ENCODE measurements around the gene MAML3. TPM values are rescaled to one million over a fixed set of nuclear protein-coding genes. Genes with fewer than 3 reads are reported as not detected.

The MAML3 gene
- total RNA-seq, 6 donors from 2014 or later: 9.6 to 31.4 (median 14.5) TPM

DNA sequence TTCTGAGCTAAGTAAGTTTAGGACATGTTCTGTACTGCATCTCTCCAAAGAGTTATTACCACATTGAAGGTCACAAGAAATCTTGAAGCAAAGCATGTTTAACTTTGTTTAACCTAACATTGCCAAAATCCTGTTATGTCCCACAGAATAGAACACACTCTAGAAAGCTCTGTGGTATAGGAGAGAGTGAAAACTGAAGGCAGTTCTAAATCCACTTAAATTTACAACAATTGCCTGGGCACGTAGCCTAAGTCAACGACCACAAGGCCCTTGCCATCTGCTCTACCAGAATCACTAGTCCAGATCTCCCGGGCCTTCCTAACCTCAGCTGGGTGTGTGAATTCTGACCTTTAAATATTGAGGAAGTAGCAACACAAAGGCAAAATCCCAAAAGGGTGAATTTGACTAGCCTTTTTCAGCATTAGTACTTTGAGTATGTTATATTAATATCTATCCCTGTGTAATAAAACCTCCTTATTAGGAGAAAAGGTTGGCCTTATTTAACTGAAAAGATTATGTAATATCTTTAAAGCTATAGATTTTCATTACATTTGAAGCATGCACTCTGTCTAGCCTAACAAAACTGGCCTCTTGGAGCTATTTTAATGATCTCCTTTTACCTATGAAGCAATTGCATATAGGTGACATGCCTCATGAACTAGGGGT is 4.5 kb upstream of the MAML3 start:
- WGBS, 2 donors: 31 to 42% methylated on average over 3 of the region's 3 CpGs
- peak in 1 of 2 donors; percentile 80 for DNase-seq
- H3K36me3 ChIP-seq: no peaks in the 10 kb centered on the region
- no peak for TF ChIP-seq POLR2AphosphoS5 (IDR thresholded peaks at IDR 0.05)
- TF ChIP-seq EP300 (IDR thresholded peaks at IDR 0.05): peak in 1 of 4 donors; percentile 4
- peaks cover 9 to 12% (median 11%) of the 10 kb centered on the region in 4 donors for H3K4me1 ChIP-seq
- H3K27me3 ChIP-seq: no peaks in the 10 kb centered on the region
- peak in 1 of 2 donors; percentile 66 for ATAC-seq (ENCODE audit: low FRiP score in 2 of 2)
- peak overlapping the region in 1 of 4 donors; percentile 47 for H3K27ac ChIP-seq
- H3K4me3 ChIP-seq: no peak overlapping the region
- H3K9me3 ChIP-seq: no peaks in the 10 kb centered on the region

DNA sequence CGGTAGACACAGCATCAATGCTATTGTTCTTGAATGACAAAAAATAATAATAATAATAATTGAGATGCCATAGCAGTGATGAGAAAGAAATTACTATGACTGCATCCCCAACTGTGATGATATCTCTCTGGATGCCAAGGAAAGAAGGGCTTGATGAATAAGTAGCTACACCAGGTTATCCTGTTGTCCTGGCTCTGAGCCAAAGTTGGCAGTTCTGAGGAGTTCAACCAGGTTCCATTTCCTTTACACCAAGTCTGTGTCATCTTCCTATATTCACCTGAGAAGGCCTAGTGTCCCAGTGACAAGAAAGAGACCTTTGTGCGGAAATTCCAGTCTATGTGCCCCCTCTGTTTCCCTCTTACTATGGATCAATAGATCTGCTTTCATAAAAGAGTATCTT is 3.4 kb upstream of the MAML3 start:
- no peak for ATAC-seq (ENCODE audit: low FRiP score in 2 of 2)
- H3K27ac ChIP-seq: peak overlapping the region in 2 of 4 donors; percentile 47 to 62
- H3K4me3 ChIP-seq: no peak overlapping the region
- H3K36me3 ChIP-seq: no peaks in the 10 kb centered on the region
- no peaks in the 10 kb centered on the region for H3K9me3 ChIP-seq
- WGBS, 2 donors: 94 to 97% methylated on average over 2 of the region's 2 CpGs
- DNase-seq: no peak
- H3K27me3 ChIP-seq: no peaks in the 10 kb centered on the region
- TF ChIP-seq POLR2A (IDR thresholded peaks at IDR 0.05) (no peak), EP300 (IDR thresholded peaks at IDR 0.05) (no peak), POLR2AphosphoS5 (IDR thresholded peaks at IDR 0.05) (no peak)
- TF ChIP-seq, protein P1, sequence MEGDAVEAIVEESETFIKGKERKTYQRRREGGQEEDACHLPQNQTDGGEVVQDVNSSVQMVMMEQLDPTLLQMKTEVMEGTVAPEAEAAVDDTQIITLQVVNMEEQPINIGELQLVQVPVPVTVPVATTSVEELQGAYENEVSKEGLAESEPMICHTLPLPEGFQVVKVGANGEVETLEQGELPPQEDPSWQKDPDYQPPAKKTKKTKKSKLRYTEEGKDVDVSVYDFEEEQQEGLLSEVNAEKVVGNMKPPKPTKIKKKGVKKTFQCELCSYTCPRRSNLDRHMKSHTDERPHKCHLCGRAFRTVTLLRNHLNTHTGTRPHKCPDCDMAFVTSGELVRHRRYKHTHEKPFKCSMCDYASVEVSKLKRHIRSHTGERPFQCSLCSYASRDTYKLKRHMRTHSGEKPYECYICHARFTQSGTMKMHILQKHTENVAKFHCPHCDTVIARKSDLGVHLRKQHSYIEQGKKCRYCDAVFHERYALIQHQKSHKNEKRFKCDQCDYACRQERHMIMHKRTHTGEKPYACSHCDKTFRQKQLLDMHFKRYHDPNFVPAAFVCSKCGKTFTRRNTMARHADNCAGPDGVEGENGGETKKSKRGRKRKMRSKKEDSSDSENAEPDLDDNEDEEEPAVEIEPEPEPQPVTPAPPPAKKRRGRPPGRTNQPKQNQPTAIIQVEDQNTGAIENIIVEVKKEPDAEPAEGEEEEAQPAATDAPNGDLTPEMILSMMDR (IDR thresholded peaks at IDR 0.05): no peak
- H3K4me1 ChIP-seq: peaks cover 5 to 12% (median 9%) of the 10 kb centered on the region in 4 donors

DNA sequence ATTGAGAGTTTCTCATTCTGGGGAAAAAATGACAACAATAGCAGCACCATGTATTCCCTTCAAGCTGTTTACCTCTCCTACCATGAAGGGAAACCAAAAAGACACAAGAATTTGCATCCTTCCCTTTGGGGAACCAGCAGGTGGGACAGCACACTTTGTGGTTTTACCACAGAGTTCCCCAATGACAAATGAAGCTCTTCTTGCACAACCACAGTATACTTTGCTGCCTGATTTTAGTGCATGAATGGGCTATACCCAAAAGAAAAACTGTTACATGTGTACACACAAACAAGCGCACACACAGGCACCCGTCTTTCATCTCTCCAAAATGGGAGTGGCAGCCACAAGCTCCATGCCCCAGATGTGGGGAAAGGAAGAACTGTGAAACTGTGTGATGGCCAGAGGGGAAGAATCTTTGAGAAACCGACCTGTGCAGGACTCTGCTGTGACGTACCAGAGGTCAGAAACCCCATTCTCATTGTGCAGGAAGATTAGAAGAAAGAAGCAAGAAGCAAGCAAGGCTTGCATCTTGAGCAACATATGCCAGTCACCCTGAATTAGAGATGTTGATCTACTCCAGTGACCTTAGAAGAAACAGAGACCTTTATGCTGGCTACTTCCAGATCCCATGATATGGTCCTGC is 2.7 kb upstream of the MAML3 start:
- Histone ChIP-seq H3K36me3 (no peaks in the 10 kb centered on the region), H3K9me3 (no peaks in the 10 kb centered on the region), H3K27me3 (no peaks in the 10 kb centered on the region), H3K27ac (peak overlapping the region; percentile 22 to 62 (median 43)), H3K4me1 (peaks cover 5 to 12% (median 9%) of the 10 kb centered on the region in 4 donors), H3K4me3 (no peak overlapping the region)
- 63 to 65% methylated on average over 4 of the region's 4 CpGs for WGBS, 2 donors
- TF ChIP-seq, protein P1 (IDR thresholded peaks at IDR 0.05): no peak
- TF ChIP-seq EP300 (IDR thresholded peaks at IDR 0.05) (no peak), POLR2AphosphoS5 (IDR thresholded peaks at IDR 0.05) (no peak), POLR2A (IDR thresholded peaks at IDR 0.05) (no peak)
- ATAC-seq (ENCODE audit: low FRiP score in 2 of 2) (no peak), DNase-seq (no peak)

DNA sequence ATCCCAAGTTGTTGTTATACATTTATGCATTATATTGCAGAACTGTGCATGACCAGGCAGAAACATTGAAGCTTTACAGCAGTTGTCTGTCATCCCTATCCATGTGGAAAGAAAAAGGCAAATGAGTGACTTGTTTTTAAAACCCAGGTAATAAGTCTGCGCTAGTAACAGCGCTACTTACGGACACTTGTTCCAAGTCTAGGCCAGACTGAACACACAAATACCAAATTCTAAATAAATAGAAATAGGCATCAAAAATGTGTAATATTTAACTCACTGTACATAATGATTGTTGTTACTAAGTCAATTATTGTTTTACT is 548 bp upstream of the MAML3 start:
- Histone ChIP-seq H3K9me3 (no peaks in the 10 kb centered on the region), H3K4me3 (peak overlapping the region; percentile 63 to 88 (median 78)), H3K36me3 (no peaks in the 10 kb centered on the region), H3K4me1 (peaks cover 5 to 17% (median 12%) of the 10 kb centered on the region in 4 donors), H3K27ac (peak overlapping the region; percentile 99), H3K27me3 (no peaks in the 10 kb centered on the region)
- DNase-seq: no peak
- TF ChIP-seq, protein P1 (IDR thresholded peaks at IDR 0.05): no peak
- no peak for TF ChIP-seq POLR2A (IDR thresholded peaks at IDR 0.05)
- no peak for TF ChIP-seq POLR2AphosphoS5 (IDR thresholded peaks at IDR 0.05)
- TF ChIP-seq EP300 (IDR thresholded peaks at IDR 0.05): no peak
- ATAC-seq (ENCODE audit: low FRiP score in 2 of 2): no peak
- WGBS, 2 donors: 55 to 72% methylated on average over 3 of the region's 3 CpGs

DNA sequence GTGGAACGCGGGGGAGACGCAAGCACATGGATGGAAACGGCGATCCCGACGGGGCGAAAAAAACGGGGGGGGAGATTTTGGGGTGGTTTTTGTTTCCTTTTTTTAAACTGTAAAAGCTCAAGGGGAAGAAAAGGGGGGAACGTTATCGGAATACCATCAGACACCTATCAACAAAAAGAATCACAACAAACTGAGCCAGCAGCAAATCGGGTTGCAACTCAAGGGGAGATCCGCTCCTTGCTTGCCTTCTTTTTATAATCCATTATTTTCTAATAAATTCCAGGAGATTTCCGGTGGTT is 616 bp downstream of the MAML3 start:
- ATAC-seq (ENCODE audit: low FRiP score in 2 of 2) (no peak), DNase-seq (no peak)
- peak overlapping the region; percentile 63 to 88 (median 78) for H3K4me3 ChIP-seq
- H3K36me3 ChIP-seq: no peaks in the 10 kb centered on the region
- H3K9me3 ChIP-seq: no peaks in the 10 kb centered on the region
- TF ChIP-seq EP300 (IDR thresholded peaks at IDR 0.05): no peak
- TF ChIP-seq, protein P1 (IDR thresholded peaks at IDR 0.05): no peak
- no peak for TF ChIP-seq POLR2AphosphoS5 (IDR thresholded peaks at IDR 0.05)
- no peak for TF ChIP-seq POLR2A (IDR thresholded peaks at IDR 0.05)
- peaks cover 5 to 24% (median 9%) of the 10 kb centered on the region in 4 donors for H3K4me1 ChIP-seq
- 1% methylated on average over 14 of the region's 14 CpGs for WGBS, 2 donors
- peak overlapping the region; percentile 99 for H3K27ac ChIP-seq
- no peaks in the 10 kb centered on the region for H3K27me3 ChIP-seq

Measured in upper lobe of left lung (tissue), 6 donors.